GM12873 (cell line): ENCODE results near the gene NBAS.

Experiments
- CTCF ChIP-seq: IDR thresholded peaks from 2 replicates; pipeline ENCODE4 v1.5.1; 2012; ENCODE audit warnings: low read depth, mild to moderate bottlenecking, moderate library complexity, low read length, control low read depth; ENCODE audit not compliant: insufficient read depth; ENCODE audit errors: missing control alignments

NBAS gene

GRCh38 chr2:15510131-15510530 is 51.0 kb downstream of the NBAS start:
- no peak for TF ChIP-seq CTCF

GRCh38 chr2:15507697-15508096 is 53.4 kb downstream of the NBAS start:
- TF ChIP-seq CTCF = no peak

- TF ChIP-seq CTCF = no peak
Observed at GRCh38 chr2:15507061-15507460, 54.1 kb downstream of the NBAS start.

- no peak for TF ChIP-seq CTCF
Observed at GRCh38 chr2:15506229-15506819, 54.8 kb downstream of the NBAS start.

- TF ChIP-seq CTCF = no peak
Observed at GRCh38 chr2:15504882-15505663, 56.1 kb downstream of the NBAS start.

- no peak for TF ChIP-seq CTCF
Observed at GRCh38 chr2:15498554-15498953, 62.6 kb downstream of the NBAS start.

- TF ChIP-seq CTCF = no peak
Observed at GRCh38 chr2:15494877-15495276, 66.3 kb downstream of the NBAS start.
